MM.1S (cell line): ENCODE data around the gene GFRAL.

Source experiments
- EZH2 ChIP-seq: fragments of 300-600 bp; sonication (generic); optimal IDR thresholded peaks from 2 replicates; pipeline ENCODE3; 2017; ENCODE audit warnings: low read depth, mild to moderate bottlenecking, antibody characterized with exemption, low read length, mixed read lengths
- EZH2phosphoT487 ChIP-seq: fragments of 300-600 bp; sonication (generic); IDR thresholded peaks from 2 replicates; pipeline ENCODE4 v1.6.1; 2018; ENCODE audit warnings: antibody characterized with exemption, low read length
- TF ChIP-seq, protein P1 (sequence below): fragments of 300-600 bp; sonication (generic); IDR thresholded peaks from 2 replicates; pipeline ENCODE4 v1.5.1; 2016; ENCODE audit warnings: antibody characterized with exemption, low read length, mixed read lengths

DNA sequence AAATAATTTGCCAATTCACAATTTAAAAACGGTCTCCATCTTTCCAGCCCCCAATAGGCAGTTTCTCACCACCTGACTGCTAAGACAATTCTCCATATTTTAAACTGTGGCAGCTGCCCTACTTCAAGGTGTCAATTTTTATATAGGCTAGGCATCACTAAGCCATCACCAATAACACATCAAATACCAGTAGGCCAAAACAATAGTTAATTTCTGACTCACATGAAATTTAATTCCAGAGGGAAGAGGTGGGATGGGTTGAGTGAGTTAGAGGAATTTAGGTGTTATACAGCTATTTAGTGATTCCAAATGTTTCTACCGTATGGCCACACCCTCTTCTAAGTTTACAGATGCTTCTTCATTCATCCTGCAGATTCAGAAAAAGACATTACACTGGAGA lies 49.9 kb downstream of the GFRAL start:
- TF ChIP-seq, protein P1, sequence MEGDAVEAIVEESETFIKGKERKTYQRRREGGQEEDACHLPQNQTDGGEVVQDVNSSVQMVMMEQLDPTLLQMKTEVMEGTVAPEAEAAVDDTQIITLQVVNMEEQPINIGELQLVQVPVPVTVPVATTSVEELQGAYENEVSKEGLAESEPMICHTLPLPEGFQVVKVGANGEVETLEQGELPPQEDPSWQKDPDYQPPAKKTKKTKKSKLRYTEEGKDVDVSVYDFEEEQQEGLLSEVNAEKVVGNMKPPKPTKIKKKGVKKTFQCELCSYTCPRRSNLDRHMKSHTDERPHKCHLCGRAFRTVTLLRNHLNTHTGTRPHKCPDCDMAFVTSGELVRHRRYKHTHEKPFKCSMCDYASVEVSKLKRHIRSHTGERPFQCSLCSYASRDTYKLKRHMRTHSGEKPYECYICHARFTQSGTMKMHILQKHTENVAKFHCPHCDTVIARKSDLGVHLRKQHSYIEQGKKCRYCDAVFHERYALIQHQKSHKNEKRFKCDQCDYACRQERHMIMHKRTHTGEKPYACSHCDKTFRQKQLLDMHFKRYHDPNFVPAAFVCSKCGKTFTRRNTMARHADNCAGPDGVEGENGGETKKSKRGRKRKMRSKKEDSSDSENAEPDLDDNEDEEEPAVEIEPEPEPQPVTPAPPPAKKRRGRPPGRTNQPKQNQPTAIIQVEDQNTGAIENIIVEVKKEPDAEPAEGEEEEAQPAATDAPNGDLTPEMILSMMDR = no peak
- no peak for TF ChIP-seq EZH2
- TF ChIP-seq EZH2phosphoT487 = no peak
